Loucy (cell line): ENCODE results near the gene KLC1.

ENCODE experiments used
- EZH2phosphoT487 ChIP-seq: fragments of 200-600 bp; IDR thresholded peaks from 2 replicates; pipeline ENCODE4 v1.6.1; 2018; ENCODE audit warnings: antibody characterized with exemption, mild to moderate bottlenecking, moderate library complexity, borderline replicate concordance
- TF ChIP-seq, protein P1 (sequence below): fragments of 200-600 bp; sonication (generic); conservative IDR thresholded peaks from 2 replicates; pipeline ENCODE4 v1.5.1; 2014; ENCODE audit warnings: mild to moderate bottlenecking, antibody characterized with exemption, low read length

DNA sequence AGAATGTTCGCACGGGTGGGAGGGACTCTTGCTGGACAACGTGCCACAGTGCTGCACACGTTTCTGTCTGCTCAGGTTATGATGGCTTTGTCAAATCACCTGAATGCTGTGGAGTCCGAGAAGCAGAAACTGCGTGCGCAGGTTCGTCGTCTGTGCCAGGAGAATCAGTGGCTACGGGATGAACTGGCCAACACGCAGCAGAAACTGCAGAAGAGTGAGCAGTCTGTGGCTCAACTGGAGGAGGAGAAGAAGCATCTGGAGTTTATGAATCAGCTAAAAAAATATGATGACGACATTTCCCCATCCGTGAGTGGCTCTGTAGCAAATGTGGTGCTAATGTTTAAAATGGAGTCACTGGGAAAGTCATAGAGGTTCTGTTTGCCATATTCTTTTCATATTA is 28.5 kb downstream of the KLC1 start:
- TF ChIP-seq, protein P1, sequence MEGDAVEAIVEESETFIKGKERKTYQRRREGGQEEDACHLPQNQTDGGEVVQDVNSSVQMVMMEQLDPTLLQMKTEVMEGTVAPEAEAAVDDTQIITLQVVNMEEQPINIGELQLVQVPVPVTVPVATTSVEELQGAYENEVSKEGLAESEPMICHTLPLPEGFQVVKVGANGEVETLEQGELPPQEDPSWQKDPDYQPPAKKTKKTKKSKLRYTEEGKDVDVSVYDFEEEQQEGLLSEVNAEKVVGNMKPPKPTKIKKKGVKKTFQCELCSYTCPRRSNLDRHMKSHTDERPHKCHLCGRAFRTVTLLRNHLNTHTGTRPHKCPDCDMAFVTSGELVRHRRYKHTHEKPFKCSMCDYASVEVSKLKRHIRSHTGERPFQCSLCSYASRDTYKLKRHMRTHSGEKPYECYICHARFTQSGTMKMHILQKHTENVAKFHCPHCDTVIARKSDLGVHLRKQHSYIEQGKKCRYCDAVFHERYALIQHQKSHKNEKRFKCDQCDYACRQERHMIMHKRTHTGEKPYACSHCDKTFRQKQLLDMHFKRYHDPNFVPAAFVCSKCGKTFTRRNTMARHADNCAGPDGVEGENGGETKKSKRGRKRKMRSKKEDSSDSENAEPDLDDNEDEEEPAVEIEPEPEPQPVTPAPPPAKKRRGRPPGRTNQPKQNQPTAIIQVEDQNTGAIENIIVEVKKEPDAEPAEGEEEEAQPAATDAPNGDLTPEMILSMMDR: no peak
- TF ChIP-seq EZH2phosphoT487: no peak
